Colonic mucosa (tissue), 4 donors: ENCODE data around the gene PRDM12. TPM values are rescaled to one million over a fixed set of nuclear protein-coding genes. Genes with fewer than 3 reads are reported as not detected.
A peak's percentile ranks its signal among the peaks of the same experiment; 100 is the strongest.
"Not testable (repeated sequence)": the region's sequence is repeated elsewhere in the genome, so short reads cannot be mapped to it uniquely, and the experiment has no call there.

Experiments used
- DNase-seq: peaks from one replicate; pipeline ENCODE4 v3.0.0-alpha.2; 2020
- H3K27ac ChIP-seq: fragments of 200-600 bp; one replicate; pipeline ENCODE4 v1.8.0; 2021
- H3K27me3 ChIP-seq: fragments of 200-600 bp; one replicate; pipeline ENCODE4 v1.8.0; 2021
- H3K36me3 ChIP-seq: fragments of 200-600 bp; one replicate; pipeline ENCODE4 v1.8.0; 2021
- H3K4me1 ChIP-seq: fragments of 200-600 bp; one replicate; pipeline ENCODE4 v1.8.0; 2021; ENCODE audit warnings: mild to moderate bottlenecking
- H3K4me3 ChIP-seq: fragments of 200-600 bp; one replicate; pipeline ENCODE4 v1.8.0; 2021
- H3K9ac ChIP-seq, 2 donors: one replicate each; pipeline ENCODE4 v1.7.0; 2013; ENCODE audit warnings: control low read depth in 2 of 2, low read depth in 2 of 2, low read length in 2 of 2
- H3K9me3 ChIP-seq: fragments of 200-600 bp; one replicate; pipeline ENCODE4 v1.8.0; 2021
- intact Hi-C: fragments of 100-400 bp; cut with DNase I; formaldehyde crosslinking; loops from one replicate; pipeline ENCODE4 v1.14.1; 2022
- total RNA-seq, 2 donors: library from RNA; stranded (reverse); fragmentation: NEBNext Ultra II Directional in 1 of 2; extraction: Animal tissue kit (Norgen Biotek cat#: 25700) in 1 of 2; gene quantifications; one replicate each; pipeline ENCODE4 v1.2.1, GENCODE V29; 2021
- TF ChIP-seq, protein P1 (sequence below): fragments of 200-600 bp; IDR thresholded peaks from one replicate; pipeline ENCODE4 v1.8.0; 2022; ENCODE audit warnings: antibody characterized with exemption, mild to moderate bottlenecking
- donor health status: healthy.
- donor health status: DM: no; HTN: no; CAD: no.
- donor health status: DM: no; HTN: no; CAD: no.

The PRDM12 gene
- total RNA-seq, 2 donors from 2014 or later, result not detected

DNA sequence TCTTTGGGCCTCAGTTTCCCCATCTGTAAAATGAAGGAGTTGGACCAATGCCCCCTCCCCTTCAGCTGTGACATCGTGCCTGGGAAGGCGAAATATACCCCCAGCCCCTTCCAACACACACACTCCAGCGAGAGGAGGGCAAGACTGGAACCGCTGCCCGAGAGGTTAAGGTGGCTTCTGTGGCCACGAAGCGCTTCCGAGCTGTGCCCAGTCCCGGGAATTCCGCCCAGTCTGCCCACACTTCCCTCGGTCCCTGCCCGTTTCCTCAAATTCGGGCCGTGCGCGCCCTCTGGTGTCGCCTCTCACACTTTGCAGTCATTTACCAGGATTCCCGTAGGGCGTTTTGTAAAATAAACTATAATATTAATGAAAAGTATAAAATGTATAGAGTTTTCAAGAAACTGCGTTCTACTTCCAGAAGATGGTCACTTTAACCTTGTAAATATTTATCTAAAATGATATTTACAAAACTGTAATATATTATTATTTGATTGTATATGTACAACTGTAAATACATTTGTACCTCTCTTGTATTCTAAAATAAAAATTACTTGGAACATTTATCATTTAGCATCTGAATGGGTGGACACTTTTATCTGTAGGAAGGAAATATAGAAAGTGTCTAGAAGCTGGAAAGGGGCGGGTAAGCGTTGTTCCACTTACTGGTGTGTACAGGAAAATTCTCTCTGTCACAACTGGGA, 18.2 kb downstream of the PRDM12 start:
- H3K4me3 ChIP-seq, result peak overlapping the region; percentile 53
- TF ChIP-seq, protein P1, sequence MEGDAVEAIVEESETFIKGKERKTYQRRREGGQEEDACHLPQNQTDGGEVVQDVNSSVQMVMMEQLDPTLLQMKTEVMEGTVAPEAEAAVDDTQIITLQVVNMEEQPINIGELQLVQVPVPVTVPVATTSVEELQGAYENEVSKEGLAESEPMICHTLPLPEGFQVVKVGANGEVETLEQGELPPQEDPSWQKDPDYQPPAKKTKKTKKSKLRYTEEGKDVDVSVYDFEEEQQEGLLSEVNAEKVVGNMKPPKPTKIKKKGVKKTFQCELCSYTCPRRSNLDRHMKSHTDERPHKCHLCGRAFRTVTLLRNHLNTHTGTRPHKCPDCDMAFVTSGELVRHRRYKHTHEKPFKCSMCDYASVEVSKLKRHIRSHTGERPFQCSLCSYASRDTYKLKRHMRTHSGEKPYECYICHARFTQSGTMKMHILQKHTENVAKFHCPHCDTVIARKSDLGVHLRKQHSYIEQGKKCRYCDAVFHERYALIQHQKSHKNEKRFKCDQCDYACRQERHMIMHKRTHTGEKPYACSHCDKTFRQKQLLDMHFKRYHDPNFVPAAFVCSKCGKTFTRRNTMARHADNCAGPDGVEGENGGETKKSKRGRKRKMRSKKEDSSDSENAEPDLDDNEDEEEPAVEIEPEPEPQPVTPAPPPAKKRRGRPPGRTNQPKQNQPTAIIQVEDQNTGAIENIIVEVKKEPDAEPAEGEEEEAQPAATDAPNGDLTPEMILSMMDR, result peak; percentile 78
- no peaks in the 10 kb centered on the region for H3K9me3 ChIP-seq
- no peaks in the 10 kb centered on the region for H3K27me3 ChIP-seq
- H3K4me1 ChIP-seq, result peaks cover 4% of the 10 kb centered on the region
- DNase-seq, result peak; percentile 82
- H3K27ac ChIP-seq, result no peak overlapping the region
- intact Hi-C loops, result no loop called here
- H3K9ac ChIP-seq, result peak overlapping the region; percentile 38 to 51
- no peaks in the 10 kb centered on the region for H3K36me3 ChIP-seq

DNA sequence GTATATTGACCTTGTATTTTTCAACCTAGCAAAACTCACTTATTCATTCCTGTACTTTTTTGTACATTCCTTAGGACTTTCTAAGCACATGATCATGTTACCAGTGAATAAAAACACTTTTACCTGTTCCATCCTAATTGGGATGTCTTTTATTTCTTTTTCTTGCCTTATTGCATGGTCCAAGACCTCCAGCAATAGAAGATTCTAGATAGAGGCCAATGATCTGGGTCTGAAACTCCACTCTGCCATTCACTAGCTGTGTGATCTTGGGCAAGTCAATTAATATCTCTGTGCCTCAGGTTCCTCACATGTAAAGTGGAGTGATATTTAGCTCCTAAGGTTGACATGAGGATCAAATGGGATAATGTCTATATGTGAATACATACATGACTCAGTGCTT, 20.7 kb downstream of the PRDM12 start:
- DNase-seq, result no peak
- H3K9ac ChIP-seq, result no peak overlapping the region
- TF ChIP-seq, protein P1, result no peak
- no peak overlapping the region for H3K27ac ChIP-seq
- H3K4me1 ChIP-seq, result peaks cover 4% of the 10 kb centered on the region
- H3K36me3 ChIP-seq, result no peaks in the 10 kb centered on the region
- intact Hi-C loops, result no loop called here
- H3K4me3 ChIP-seq, result no peak overlapping the region
- no peaks in the 10 kb centered on the region for H3K27me3 ChIP-seq
- H3K9me3 ChIP-seq, result no peaks in the 10 kb centered on the region

DNA sequence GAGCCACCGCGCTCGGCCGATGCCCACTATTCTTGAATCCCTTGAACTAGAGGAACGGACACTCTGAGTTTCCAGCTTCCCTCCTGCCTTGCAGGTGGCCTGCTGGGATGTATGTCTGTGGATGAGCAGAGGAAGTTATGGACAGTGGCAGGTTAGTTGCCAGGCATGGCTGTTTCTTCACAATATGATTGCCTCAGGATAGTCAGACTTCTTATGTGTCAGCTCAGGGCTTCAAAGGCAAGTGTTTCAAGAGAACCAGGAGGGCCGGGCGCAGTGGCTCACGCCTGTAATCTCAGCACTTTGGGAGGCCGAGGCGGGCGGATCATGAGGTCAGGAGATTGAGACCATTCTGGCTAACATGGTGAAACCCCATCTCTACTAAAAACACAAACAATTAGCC, 21.6 kb downstream of the PRDM12 start:
- intact Hi-C loops, H3K27me3 ChIP-seq, H3K4me3 ChIP-seq, DNase-seq, H3K9me3 ChIP-seq, H3K4me1 ChIP-seq, H3K27ac ChIP-seq, H3K9ac ChIP-seq, H3K36me3 ChIP-seq: not testable (repeated sequence)

DNA sequence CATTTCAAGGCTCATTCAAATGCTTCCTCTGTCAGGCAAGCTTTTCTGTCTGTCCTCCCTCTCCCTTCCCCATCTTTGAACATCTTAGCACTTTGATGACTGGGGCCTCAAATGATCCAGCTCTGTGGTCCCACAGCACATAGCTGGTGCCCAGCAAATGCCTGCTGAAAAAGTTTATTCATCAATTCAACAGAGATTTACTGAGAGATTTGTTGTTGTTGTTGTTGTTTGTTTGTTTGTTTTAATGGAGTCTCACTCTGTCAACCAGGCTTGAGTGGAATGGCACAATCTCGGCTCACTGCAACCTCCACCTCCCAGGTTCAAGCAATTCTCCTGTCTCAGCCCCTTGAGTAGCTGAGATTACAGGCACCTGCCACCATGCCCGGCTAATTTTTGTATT, 23.2 kb downstream of the PRDM12 start:
- Histone ChIP-seq H3K27me3 (no peaks in the 10 kb centered on the region), H3K27ac (no peak overlapping the region), H3K4me3 (no peak overlapping the region), H3K9ac (no peak overlapping the region), H3K36me3 (no peaks in the 10 kb centered on the region), H3K4me1 (no peaks in the 10 kb centered on the region), H3K9me3 (no peaks in the 10 kb centered on the region)
- intact Hi-C loops, result no loop called here
- no peak for DNase-seq
- TF ChIP-seq, protein P1, result no peak

DNA sequence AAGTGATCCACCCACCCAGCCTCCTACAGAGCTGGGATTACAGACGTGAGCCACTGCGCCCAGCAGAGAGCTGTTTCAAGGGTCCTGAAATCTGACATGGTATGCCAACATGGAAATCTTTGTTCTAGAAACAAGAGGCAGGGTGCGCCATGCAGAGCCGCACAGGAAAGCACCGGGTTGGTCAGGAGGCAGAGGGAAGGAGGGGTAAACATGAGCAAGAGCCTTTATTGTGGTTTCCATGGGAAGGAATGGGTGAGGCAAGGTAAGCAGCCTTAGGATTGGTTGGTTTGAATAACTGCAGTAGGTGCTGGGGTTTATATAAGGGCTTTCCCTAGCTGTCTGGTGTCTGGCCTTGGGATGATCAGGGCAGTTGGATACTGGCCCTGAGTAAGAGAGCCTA, 23.7 kb downstream of the PRDM12 start:
- intact Hi-C loops, result no loop called here
- Histone ChIP-seq H3K9ac (no peak overlapping the region), H3K4me3 (no peak overlapping the region), H3K36me3 (no peaks in the 10 kb centered on the region), H3K4me1 (no peaks in the 10 kb centered on the region), H3K27me3 (no peaks in the 10 kb centered on the region), H3K9me3 (no peaks in the 10 kb centered on the region), H3K27ac (no peak overlapping the region)
- TF ChIP-seq, protein P1, result no peak
- no peak for DNase-seq

DNA sequence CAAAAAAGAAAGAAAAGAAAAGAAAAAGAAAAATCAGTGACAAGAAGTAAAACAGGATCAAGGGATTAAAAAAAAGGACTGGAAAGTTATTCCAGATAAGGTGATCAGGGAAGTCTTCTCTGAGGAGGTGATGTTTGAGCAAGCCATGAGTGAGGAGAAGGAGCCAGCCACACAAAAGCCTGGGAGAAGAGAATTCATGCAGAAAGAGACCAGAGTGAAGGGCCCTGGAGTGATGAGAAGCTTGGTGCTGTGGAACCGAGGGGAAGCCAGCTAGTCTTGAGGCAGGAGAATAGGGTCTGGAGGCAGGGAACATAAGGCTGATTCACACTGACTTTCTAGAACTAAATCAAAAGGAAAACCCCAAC, 25.2 kb downstream of the PRDM12 start:
- peak overlapping the region; percentile 82 for H3K27ac ChIP-seq
- no peaks in the 10 kb centered on the region for H3K36me3 ChIP-seq
- peak overlapping the region; percentile 14 for H3K4me3 ChIP-seq
- H3K9me3 ChIP-seq, result no peaks in the 10 kb centered on the region
- DNase-seq, result no peak
- H3K27me3 ChIP-seq, result no peaks in the 10 kb centered on the region
- TF ChIP-seq, protein P1, result no peak
- H3K4me1 ChIP-seq, result no peaks in the 10 kb centered on the region
- intact Hi-C loops, result no loop called here
- H3K9ac ChIP-seq, result peak overlapping the region in 1 of 2 donors; percentile 84
